Smooth muscle cell (in vitro differentiated cells): Measurements from ENCODE around the gene CARD11. TPM values are rescaled to one million over a fixed set of nuclear protein-coding genes. Genes with fewer than 3 reads are reported as not detected.

Experiments used
- DNase-seq: peaks from one replicate; lab custom pipeline; 2025; ENCODE audit not compliant: unreplicated experiment; lab: John Stamatoyannopoulos, UW
- H2AFZ ChIP-seq: fragments of 200-600 bp; sonication (generic); 2 replicates; pipeline ENCODE4 v1.6.0; 2016; ENCODE audit warnings: antibody characterized with exemption, low read depth, mild to moderate bottlenecking
- H3F3A ChIP-seq: fragments of 200-600 bp; sonication (generic); 2 replicates; pipeline ENCODE4 v1.6.0; 2017; ENCODE audit warnings: antibody characterized with exemption, low read depth
- H3K27ac ChIP-seq: fragments of 200-600 bp; sonication (generic); 2 replicates; pipeline ENCODE4 v1.5.1; 2016; ENCODE audit warnings: low read depth, mild to moderate bottlenecking
- H3K27me3 ChIP-seq: fragments of 200-600 bp; sonication (generic); 2 replicates; pipeline ENCODE4 v1.6.1; 2016; ENCODE audit warnings: low read depth, mild to moderate bottlenecking
- H3K36me3 ChIP-seq: fragments of 200-600 bp; sonication (generic); 2 replicates; pipeline ENCODE4 v1.5.1; 2016; ENCODE audit warnings: low read depth
- H3K4me1 ChIP-seq: fragments of 200-600 bp; sonication (generic); 2 replicates; pipeline ENCODE4 v1.5.1; 2016; ENCODE audit warnings: low read depth
- H3K4me2 ChIP-seq: fragments of 200-600 bp; sonication (generic); 2 replicates; pipeline ENCODE4 v1.6.0; 2016; ENCODE audit warnings: mild to moderate bottlenecking
- H3K4me3 ChIP-seq: fragments of 200-600 bp; sonication (generic); 2 replicates; pipeline ENCODE4 v1.5.1; 2016; ENCODE audit warnings: mild to moderate bottlenecking
- H3K79me2 ChIP-seq: fragments of 200-600 bp; sonication (generic); 2 replicates; pipeline ENCODE4 v1.6.0; 2016; ENCODE audit warnings: low read depth, mild to moderate bottlenecking
- H3K9ac ChIP-seq: fragments of 200-600 bp; sonication (generic); 2 replicates; pipeline ENCODE4 v1.6.0; 2016; ENCODE audit warnings: low read depth
- H3K9me3 ChIP-seq: fragments of 200-600 bp; sonication (generic); replicated peaks from 2 replicates; pipeline ENCODE4 v1.5.1; 2016; ENCODE audit warnings: low read depth
- H4K20me1 ChIP-seq: fragments of 200-600 bp; sonication (generic); 2 replicates; pipeline ENCODE4 v1.6.0; 2016; ENCODE audit warnings: low read depth
- WGBS: methylation state at CpG from one replicate; pipeline ENCODE4 v1.1.7; 2016; ENCODE audit warnings: low lambda C conversion rate; 5-methylcytosine and 5-hydroxymethylcytosine counted together
- polyA plus RNA-seq: library from polyadenylated mRNA; unstranded; fragments of >200 nt; fragmentation: Nextera tagmentation; extraction: Ambion mirVana; gene quantifications from 2 replicates; pipeline ENCODE4 v1.2.1, GENCODE V29; 2016
- total RNA-seq: library from RNA; depleted of rRNA; stranded (reverse); fragments of >200 nt; gene quantifications from 2 replicates; pipeline ENCODE4 v1.2.3, GENCODE V29; 2014
- TF ChIP-seq, protein P1 (sequence below): fragments of 200-600 bp; sonication (generic); IDR thresholded peaks from 2 replicates; pipeline ENCODE4 v1.5.1; 2017; ENCODE audit warnings: borderline replicate concordance, mild to moderate bottlenecking, antibody characterized with exemption; ENCODE audit not compliant: insufficient read depth, poor library complexity, severe bottlenecking

CARD11 gene
- total and polyA plus RNA-seq, 2 experiments from 2014 or later, result 1.3 to 2.4 TPM

- no peak for DNase-seq
- H3K27ac ChIP-seq, result no peak overlapping the region
- H3F3A ChIP-seq, result no peaks in the 10 kb centered on the region
- H3K4me3 ChIP-seq, result no peak overlapping the region
- H2AFZ ChIP-seq, result no peak overlapping the region
- no peak overlapping the region for H3K4me2 ChIP-seq
- WGBS, result 71% methylated on average over 5 of the region's 5 CpGs
- no peaks in the 10 kb centered on the region for H3K27me3 ChIP-seq
- TF ChIP-seq, protein P1, sequence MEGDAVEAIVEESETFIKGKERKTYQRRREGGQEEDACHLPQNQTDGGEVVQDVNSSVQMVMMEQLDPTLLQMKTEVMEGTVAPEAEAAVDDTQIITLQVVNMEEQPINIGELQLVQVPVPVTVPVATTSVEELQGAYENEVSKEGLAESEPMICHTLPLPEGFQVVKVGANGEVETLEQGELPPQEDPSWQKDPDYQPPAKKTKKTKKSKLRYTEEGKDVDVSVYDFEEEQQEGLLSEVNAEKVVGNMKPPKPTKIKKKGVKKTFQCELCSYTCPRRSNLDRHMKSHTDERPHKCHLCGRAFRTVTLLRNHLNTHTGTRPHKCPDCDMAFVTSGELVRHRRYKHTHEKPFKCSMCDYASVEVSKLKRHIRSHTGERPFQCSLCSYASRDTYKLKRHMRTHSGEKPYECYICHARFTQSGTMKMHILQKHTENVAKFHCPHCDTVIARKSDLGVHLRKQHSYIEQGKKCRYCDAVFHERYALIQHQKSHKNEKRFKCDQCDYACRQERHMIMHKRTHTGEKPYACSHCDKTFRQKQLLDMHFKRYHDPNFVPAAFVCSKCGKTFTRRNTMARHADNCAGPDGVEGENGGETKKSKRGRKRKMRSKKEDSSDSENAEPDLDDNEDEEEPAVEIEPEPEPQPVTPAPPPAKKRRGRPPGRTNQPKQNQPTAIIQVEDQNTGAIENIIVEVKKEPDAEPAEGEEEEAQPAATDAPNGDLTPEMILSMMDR, result no peak
- no peaks in the 10 kb centered on the region for H3K4me1 ChIP-seq
- H3K9me3 ChIP-seq, result no peaks in the 10 kb centered on the region
- H3K36me3 ChIP-seq, result no peaks in the 10 kb centered on the region
- H3K79me2 ChIP-seq, result no peaks in the 10 kb centered on the region
- H4K20me1 ChIP-seq, result no peaks in the 10 kb centered on the region
- no peak overlapping the region for H3K9ac ChIP-seq
Observed at GRCh38 chr7:2886391-2886790, 157.3 kb downstream of the CARD11 start.

GRCh38 chr7:2884161-2884560 lies 159.5 kb downstream of the CARD11 start:
- no peak overlapping the region for H3K4me3 ChIP-seq
- no peak overlapping the region for H3K9ac ChIP-seq
- H3K4me1 ChIP-seq, result no peaks in the 10 kb centered on the region
- TF ChIP-seq, protein P1, result no peak
- no peaks in the 10 kb centered on the region for H3F3A ChIP-seq
- no peak overlapping the region for H2AFZ ChIP-seq
- H3K27ac ChIP-seq, result no peak overlapping the region
- H3K79me2 ChIP-seq, result no peaks in the 10 kb centered on the region
- no peaks in the 10 kb centered on the region for H3K27me3 ChIP-seq
- 96% methylated on average over 9 of the region's 9 CpGs for WGBS
- H4K20me1 ChIP-seq, result no peaks in the 10 kb centered on the region
- no peak for DNase-seq
- H3K36me3 ChIP-seq, result no peaks in the 10 kb centered on the region
- no peaks in the 10 kb centered on the region for H3K9me3 ChIP-seq
- no peak overlapping the region for H3K4me2 ChIP-seq

DNA sequence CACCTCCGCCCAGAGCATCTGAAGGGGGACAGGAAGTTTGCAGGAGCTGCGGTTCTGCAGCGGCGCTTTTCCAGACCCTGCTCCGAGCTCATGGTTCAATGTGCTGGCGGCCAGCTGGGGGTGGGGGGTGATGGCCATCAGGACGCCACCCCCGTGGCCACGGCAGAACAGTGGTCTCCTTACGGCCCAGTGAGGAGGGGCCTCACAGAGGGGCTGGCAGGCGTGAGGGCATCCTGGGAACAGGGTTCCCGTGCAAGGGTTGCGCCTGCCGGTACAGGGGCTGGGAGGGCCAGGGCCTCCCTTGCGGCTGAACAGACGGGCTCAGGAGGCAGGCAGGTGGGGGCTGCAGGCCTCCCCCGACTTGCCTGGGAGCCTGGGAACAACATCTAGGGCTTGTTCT lies 160.6 kb downstream of the CARD11 start:
- 93% methylated on average over 17 of the region's 17 CpGs for WGBS
- Histone ChIP-seq H3K4me3 (no peak overlapping the region), H3K9me3 (no peaks in the 10 kb centered on the region), H3K36me3 (no peaks in the 10 kb centered on the region), H3F3A (no peaks in the 10 kb centered on the region), H3K27me3 (no peaks in the 10 kb centered on the region), H3K4me1 (no peaks in the 10 kb centered on the region), H3K79me2 (no peaks in the 10 kb centered on the region), H3K4me2 (no peak overlapping the region), H3K9ac (no peak overlapping the region), H4K20me1 (no peaks in the 10 kb centered on the region), H3K27ac (no peak overlapping the region), H2AFZ (no peak overlapping the region)
- no peak for DNase-seq
- TF ChIP-seq, protein P1, result no peak

GRCh38 chr7:2882111-2882510 lies 161.6 kb downstream of the CARD11 start:
- TF ChIP-seq, protein P1, result no peak
- Histone ChIP-seq H4K20me1 (no peaks in the 10 kb centered on the region), H3K4me2 (no peak overlapping the region), H3K9ac (no peak overlapping the region), H3K79me2 (no peaks in the 10 kb centered on the region), H3K27ac (no peak overlapping the region), H3K4me3 (no peak overlapping the region), H3F3A (no peaks in the 10 kb centered on the region), H3K27me3 (no peaks in the 10 kb centered on the region), H3K36me3 (no peaks in the 10 kb centered on the region), H3K4me1 (no peaks in the 10 kb centered on the region), H2AFZ (no peak overlapping the region), H3K9me3 (no peaks in the 10 kb centered on the region)
- 88% methylated on average over 10 of the region's 10 CpGs for WGBS
- DNase-seq, result no peak
